GM18907 (cell line): Measurements from ENCODE around the gene FAM181A.

ENCODE experiments used
- ATAC-seq: cut with Tn5 transposase; IDR thresholded peaks from one replicate; pipeline ENCODE4 v1.9.1; 2021; ENCODE audit warnings: mild to moderate bottlenecking, moderate library complexity; ENCODE audit not compliant: unreplicated experiment

The FAM181A gene

GRCh38 chr14:93926873-93927799 lies at the start of gene FAM181A:
Gene FAM181A (plus strand): TSS chr14:93927344. CDS start chr14:93928286, 942 bp downstream.
- ATAC-seq = no peak

GRCh38 chr14:93878212-93878611 lies 48.9 kb upstream of the FAM181A start:
- ATAC-seq = no peak

GRCh38 chr14:93878871-93879270 lies 48.3 kb upstream of the FAM181A start:
- ATAC-seq = no peak

GRCh38 chr14:93879362-93879983 lies 47.7 kb upstream of the FAM181A start:
- ATAC-seq = no peak

GRCh38 chr14:93880021-93880820 lies 46.9 kb upstream of the FAM181A start:
- ATAC-seq = no peak

GRCh38 chr14:93884950-93885349 lies 42.2 kb upstream of the FAM181A start:
- no peak for ATAC-seq

- ATAC-seq = no peak
Measured at GRCh38 chr14:93888995-93889394, 38.1 kb upstream of the FAM181A start.

- no peak for ATAC-seq
Measured at GRCh38 chr14:93889739-93890483, 37.2 kb upstream of the FAM181A start.

GRCh38 chr14:93891756-93892504 lies 35.2 kb upstream of the FAM181A start:
- no peak for ATAC-seq

GRCh38 chr14:93892505-93892839 lies 34.7 kb upstream of the FAM181A start:
- ATAC-seq = no peak

- no peak for ATAC-seq
Measured at GRCh38 chr14:93892923-93893558, 34.1 kb upstream of the FAM181A start.

- no peak for ATAC-seq
Measured at GRCh38 chr14:93893661-93894261, 33.4 kb upstream of the FAM181A start.

- no peak for ATAC-seq
Measured at GRCh38 chr14:93895023-93895604, 32.0 kb upstream of the FAM181A start.

GRCh38 chr14:93897476-93897845 lies 29.7 kb upstream of the FAM181A start:
- ATAC-seq = no peak

GRCh38 chr14:93898081-93898611 lies 29.0 kb upstream of the FAM181A start:
- ATAC-seq = no peak

GRCh38 chr14:93898731-93899130 lies 28.4 kb upstream of the FAM181A start:
- ATAC-seq = no peak

GRCh38 chr14:93901813-93902212 lies 25.3 kb upstream of the FAM181A start:
- ATAC-seq = no peak

- ATAC-seq = no peak
Measured at GRCh38 chr14:93902619-93903307, 24.4 kb upstream of the FAM181A start.
